Duodenal mucosa (tissue), 2 donors: ENCODE measurements around the gene PPCDC.

Source experiments
- H3K27ac ChIP-seq: one replicate; pipeline ENCODE4 v1.7.0; 2013; ENCODE audit warnings: low read depth, low read length
- H3K27me3 ChIP-seq, 2 donors: one replicate each; pipeline ENCODE4 v1.7.0; 2013; ENCODE audit warnings: low read length in 2 of 2, control low read depth in 1 of 2; ENCODE audit not compliant: insufficient read depth in 2 of 2, control insufficient read depth in 1 of 2
- H3K36me3 ChIP-seq, 2 donors: one replicate each; pipeline ENCODE4 v1.7.0; 2013; ENCODE audit warnings: low read length in 2 of 2, control low read depth in 1 of 2; ENCODE audit not compliant: insufficient read depth in 2 of 2, control insufficient read depth in 1 of 2
- H3K4me1 ChIP-seq, 2 donors: one replicate each; pipeline ENCODE4 v1.7.0; 2013; ENCODE audit warnings: low read length in 2 of 2, control low read depth in 1 of 2; ENCODE audit not compliant: insufficient read depth in 2 of 2, control insufficient read depth in 1 of 2
- H3K4me3 ChIP-seq, 2 donors: one replicate each; pipeline ENCODE4 v1.7.0; 2013; ENCODE audit warnings: low read length in 2 of 2, low read depth in 1 of 2
- H3K9ac ChIP-seq, 2 donors: one replicate each; pipeline ENCODE4 v1.7.0; 2013; ENCODE audit warnings: low read length in 2 of 2, low read depth in 1 of 2
- H3K9me3 ChIP-seq, 2 donors: one replicate each; pipeline ENCODE4 v1.7.0; 2013; ENCODE audit warnings: low read length in 2 of 2, control low read depth in 1 of 2; ENCODE audit not compliant: control insufficient read depth in 1 of 2

Gene PPCDC

GRCh38 chr15:75008629-75009326, 14.6 kb upstream of the PPCDC start:
- Histone ChIP-seq H3K27ac (no peak overlapping the region), H3K27me3 (no peaks in the 10 kb centered on the region), H3K9ac (no peak overlapping the region), H3K9me3 (no peaks in the 10 kb centered on the region), H3K36me3 (peaks cover 0 to 3% of the 10 kb centered on the region in 2 donors), H3K4me1 (no peaks in the 10 kb centered on the region), H3K4me3 (no peak overlapping the region)

DNA sequence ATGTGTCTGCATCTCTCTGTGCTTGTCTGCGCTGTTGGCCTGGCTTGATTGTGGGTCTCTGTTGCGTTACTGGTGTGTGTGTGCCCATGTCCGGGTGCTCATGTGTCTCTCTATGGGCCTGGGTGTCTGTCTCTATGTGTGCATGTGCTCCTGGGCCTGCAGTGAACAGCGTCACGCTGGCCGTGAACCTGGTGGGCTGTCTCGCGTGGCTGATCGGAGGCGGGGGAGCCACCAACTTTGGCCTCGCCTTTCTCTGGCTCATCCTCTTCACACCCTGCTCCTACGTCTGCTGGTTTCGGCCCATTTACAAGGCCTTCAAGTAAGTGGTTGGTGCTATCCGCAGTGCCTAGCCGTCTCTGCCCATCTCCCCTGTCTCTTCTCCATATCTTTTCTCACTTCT, 7.0 kb upstream of the PPCDC start:
- no peaks in the 10 kb centered on the region for H3K4me1 ChIP-seq
- no peak overlapping the region for H3K9ac ChIP-seq
- H3K4me3 ChIP-seq, result no peak overlapping the region
- H3K36me3 ChIP-seq, result peaks cover 4 to 11% of the 10 kb centered on the region in 2 donors
- H3K9me3 ChIP-seq, result no peaks in the 10 kb centered on the region
- no peaks in the 10 kb centered on the region for H3K27me3 ChIP-seq
- H3K27ac ChIP-seq, result no peak overlapping the region

DNA sequence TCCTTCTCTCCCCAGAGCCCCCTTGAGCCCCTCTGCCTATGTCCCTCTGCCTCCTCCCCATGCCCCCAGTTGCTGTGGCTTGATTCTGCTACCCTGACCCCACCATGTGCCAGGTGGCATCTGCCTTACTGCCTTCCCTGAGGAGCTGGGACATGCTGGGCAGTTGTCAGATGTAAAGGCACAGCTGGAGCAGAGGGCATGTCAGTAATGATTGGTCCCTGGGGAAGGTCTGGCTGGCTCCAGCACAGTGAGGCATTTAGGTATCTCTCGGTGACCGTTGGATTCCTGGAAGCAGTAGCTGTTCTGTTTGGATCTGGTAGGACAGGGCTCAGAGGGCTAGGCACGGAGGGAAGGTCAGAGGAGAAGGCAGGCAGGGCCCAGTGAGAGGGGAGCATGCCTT, 3.5 kb upstream of the PPCDC start:
- Histone ChIP-seq H3K4me1 (peaks cover 8 to 11% of the 10 kb centered on the region in 2 donors), H3K27me3 (no peaks in the 10 kb centered on the region), H3K4me3 (no peak overlapping the region), H3K9me3 (no peaks in the 10 kb centered on the region), H3K27ac (no peak overlapping the region), H3K9ac (no peak overlapping the region), H3K36me3 (peaks cover 4 to 8% of the 10 kb centered on the region in 2 donors)

DNA sequence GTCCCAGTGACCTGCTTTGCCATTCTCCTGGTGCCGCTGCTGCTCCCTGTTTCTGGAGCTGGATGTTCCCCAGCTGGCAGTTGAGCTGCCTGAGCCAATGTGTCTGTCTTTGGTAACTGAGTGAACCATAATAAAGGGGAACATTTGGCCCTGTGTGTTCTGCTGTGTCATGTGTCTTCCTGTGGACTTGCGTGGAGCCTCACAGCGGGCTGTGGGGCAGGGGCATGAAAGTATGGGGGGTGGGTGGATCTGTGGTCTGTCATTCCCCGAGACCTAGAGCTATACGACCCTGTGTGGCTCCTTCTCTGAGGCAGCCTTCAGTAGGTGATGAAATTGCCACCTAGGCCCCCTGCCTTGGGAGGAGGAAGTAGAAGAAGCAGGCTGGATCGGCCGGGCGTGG, 2.0 kb upstream of the PPCDC start:
- peaks cover 19 to 25% of the 10 kb centered on the region in 2 donors for H3K4me1 ChIP-seq
- H3K27ac ChIP-seq, result no peak overlapping the region
- H3K4me3 ChIP-seq, result no peak overlapping the region
- H3K36me3 ChIP-seq, result peaks cover 8 to 11% of the 10 kb centered on the region in 2 donors
- no peaks in the 10 kb centered on the region for H3K9me3 ChIP-seq
- no peak overlapping the region for H3K9ac ChIP-seq
- H3K27me3 ChIP-seq, result no peaks in the 10 kb centered on the region

- Histone ChIP-seq H3K9ac (no peak overlapping the region), H3K4me1 (peaks cover 19 to 25% of the 10 kb centered on the region in 2 donors), H3K9me3 (no peaks in the 10 kb centered on the region), H3K36me3 (peaks cover 8 to 11% of the 10 kb centered on the region in 2 donors), H3K4me3 (no peak overlapping the region), H3K27ac (no peak overlapping the region), H3K27me3 (no peaks in the 10 kb centered on the region)
Measured at GRCh38 chr15:75022783-75023180, 608 bp upstream of the PPCDC start.

DNA sequence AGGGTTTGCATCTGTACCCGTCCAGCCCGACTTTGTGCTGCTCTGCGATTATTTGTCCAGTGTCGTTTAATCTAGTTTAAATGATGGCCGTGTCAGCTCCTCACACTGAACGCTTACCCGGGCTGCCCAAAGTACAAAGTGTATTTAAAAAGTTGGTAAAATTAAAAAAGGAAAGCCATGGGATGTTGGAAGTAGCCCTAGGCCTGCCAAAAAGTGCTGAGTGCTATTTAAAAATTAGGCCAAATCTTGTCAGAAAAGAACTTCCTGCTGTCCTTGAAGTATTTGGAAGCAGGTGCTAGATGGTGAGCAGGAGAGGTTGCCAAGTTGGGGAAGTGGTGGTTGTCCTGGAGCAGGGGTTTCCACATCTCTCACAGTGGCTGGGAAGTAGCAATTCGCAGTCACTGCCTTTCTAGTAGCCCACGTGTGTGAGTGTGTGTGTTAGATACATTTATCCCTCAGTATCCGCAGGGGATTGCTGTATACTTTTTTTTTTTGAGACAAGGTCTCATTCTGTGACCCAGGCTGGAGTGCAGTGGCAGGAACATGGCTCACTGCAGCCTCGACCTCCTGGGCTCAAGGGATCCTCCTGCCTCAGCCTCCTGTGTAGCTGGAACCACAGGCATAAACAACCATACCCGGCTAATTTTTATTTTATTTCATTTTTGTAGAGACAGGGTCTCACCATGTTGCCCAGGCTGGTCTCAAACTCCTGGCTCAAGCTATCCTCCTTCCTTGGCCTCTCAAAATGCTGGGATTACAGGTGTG, 664 bp downstream of the PPCDC start:
- Histone ChIP-seq H3K9me3 (no peaks in the 10 kb centered on the region), H3K4me1 (peaks cover 19 to 26% of the 10 kb centered on the region in 2 donors), H3K36me3 (peaks cover 5 to 7% of the 10 kb centered on the region in 2 donors), H3K27ac (peak overlapping the region; percentile 80), H3K27me3 (no peaks in the 10 kb centered on the region), H3K4me3 (peak overlapping the region; percentile 98 to 99), H3K9ac (peak overlapping the region; percentile 99 to 100)

GRCh38 chr15:75025107-75025506, 1.7 kb downstream of the PPCDC start:
- Histone ChIP-seq H3K9ac (peak overlapping the region in 1 of 2 donors; percentile 35), H3K27ac (no peak overlapping the region)

GRCh38 chr15:75025548-75026260, 2.3 kb downstream of the PPCDC start:
- H3K9ac ChIP-seq, result peak overlapping the region in 1 of 2 donors; percentile 9
- no peak overlapping the region for H3K27ac ChIP-seq
- H3K36me3 ChIP-seq, result peaks cover 4 to 7% of the 10 kb centered on the region in 2 donors
- H3K27me3 ChIP-seq, result no peaks in the 10 kb centered on the region
- H3K4me1 ChIP-seq, result peaks cover 27 to 39% of the 10 kb centered on the region in 2 donors
- no peaks in the 10 kb centered on the region for H3K9me3 ChIP-seq
- H3K4me3 ChIP-seq, result no peak overlapping the region

More at GRCh38 chr15:75025107-75025506, 1.7 kb downstream of the PPCDC start:
- Histone ChIP-seq H3K27me3 (no peaks in the 10 kb centered on the region), H3K9me3 (no peaks in the 10 kb centered on the region), H3K4me1 (peaks cover 27 to 35% of the 10 kb centered on the region in 2 donors), H3K4me3 (no peak overlapping the region), H3K36me3 (peaks cover 5 to 7% of the 10 kb centered on the region in 2 donors)

- Histone ChIP-seq H3K9ac (no peak overlapping the region), H3K4me1 (peaks cover 32 to 45% of the 10 kb centered on the region in 2 donors), H3K4me3 (no peak overlapping the region)
Measured at GRCh38 chr15:75027551-75027950, 4.2 kb downstream of the PPCDC start.

DNA sequence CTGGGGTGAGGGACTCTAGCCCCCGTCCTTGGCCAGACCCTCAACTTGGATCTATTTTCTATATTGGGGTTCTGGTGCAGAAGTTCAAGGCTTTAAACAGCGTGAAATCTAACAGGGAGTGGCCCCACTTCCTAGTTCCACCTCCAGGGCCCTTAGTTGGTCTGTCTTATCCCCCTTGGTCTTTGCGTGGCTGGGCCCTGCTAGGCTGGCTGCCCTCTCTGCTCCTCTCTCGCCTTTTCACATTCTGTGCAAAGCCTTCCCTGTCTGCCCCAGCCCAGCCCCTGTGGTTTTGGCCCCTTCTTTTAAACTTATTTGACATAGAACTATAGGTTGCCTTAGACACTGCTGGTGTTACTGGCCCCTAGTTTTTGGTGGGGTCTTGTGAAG, 5.6 kb downstream of the PPCDC start:
- peaks cover 0 to 7% of the 10 kb centered on the region in 2 donors for H3K36me3 ChIP-seq
- peaks cover 36 to 43% of the 10 kb centered on the region in 2 donors for H3K4me1 ChIP-seq

More at GRCh38 chr15:75027551-75027950, 4.2 kb downstream of the PPCDC start:
- Histone ChIP-seq H3K36me3 (peaks cover 0 to 7% of the 10 kb centered on the region in 2 donors), H3K9me3 (no peaks in the 10 kb centered on the region), H3K27ac (no peak overlapping the region), H3K27me3 (no peaks in the 10 kb centered on the region)

More for the DNA sequence above, 5.6 kb downstream of the PPCDC start:
- Histone ChIP-seq H3K27ac (no peak overlapping the region), H3K9me3 (no peaks in the 10 kb centered on the region), H3K27me3 (no peaks in the 10 kb centered on the region), H3K4me3 (no peak overlapping the region), H3K9ac (no peak overlapping the region)
